Motor neuron (in vitro differentiated cells): ENCODE data around the gene FBXW2. TPM values are rescaled to one million over a fixed set of nuclear protein-coding genes. Genes with fewer than 3 reads are reported as not detected.

Experiments used
- ATAC-seq, 8 experiments: fragments of 200-7000 bp; cut with Tn5 transposase; replicated peaks in 6 of 8; 2 replicates each; pipeline ENCODE4 v1.8.0; 2021; ENCODE audit warnings: mild to moderate bottlenecking in 8 of 8, moderate library complexity in 8 of 8
- H3K27ac ChIP-seq, 2 donors: fragments of 250-450 bp; sonication (Bioruptor Pico); 2 replicates each; pipeline ENCODE4 v1.9.0; 2021; ENCODE audit warnings: antibody characterized with exemption in 2 of 2, mild to moderate bottlenecking in 2 of 2, moderate library complexity in 1 of 2
- H3K4me1 ChIP-seq, 2 donors: fragments of 250-450 bp; sonication (Bioruptor Pico); replicated peaks in 1 of 2; 2 replicates each; pipeline ENCODE4 v1.6.1; 2021; ENCODE audit warnings: antibody characterized with exemption in 2 of 2, mild to moderate bottlenecking in 2 of 2, moderate library complexity in 1 of 2
- H3K4me3 ChIP-seq, 5 donors: fragments of 250-450 bp; sonication (Bioruptor Pico); 2 replicates each; pipeline ENCODE4 v1.9.0; 2021; ENCODE audit warnings: antibody characterized with exemption in 5 of 5, mild to moderate bottlenecking in 5 of 5, moderate library complexity in 4 of 5
- WGBS, 10 experiments: fragments of 450-650 bp; shearing (Covaris generic); methylation state at CpG; one replicate each; pipeline ENCODE4 v1.0.0; 2022; 5-methylcytosine and 5-hydroxymethylcytosine counted together
- in situ Hi-C, 9 experiments: fragments of 400-800 bp; cut with MboI; loops; one replicate each; pipeline ENCODE4 v1.15.0; 2021; ENCODE audit warnings: low sequenced_read_pairs in 9 of 9, low pct_unique_long_range_greater_than_20kb in 2 of 9; ENCODE audit not compliant: unreplicated experiment in 9 of 9
- total RNA-seq, 8 experiments: library from RNA; unstranded; fragments of 300-600 nt; gene quantifications; 2 replicates each; pipeline versions ENCODE4 v1.2.3 to v1.2.4, GENCODE V29; 2022

FBXW2 gene
- total RNA-seq, 8 experiments from 2014 or later: 13.7 to 72.2 (median 25.4) TPM

DNA sequence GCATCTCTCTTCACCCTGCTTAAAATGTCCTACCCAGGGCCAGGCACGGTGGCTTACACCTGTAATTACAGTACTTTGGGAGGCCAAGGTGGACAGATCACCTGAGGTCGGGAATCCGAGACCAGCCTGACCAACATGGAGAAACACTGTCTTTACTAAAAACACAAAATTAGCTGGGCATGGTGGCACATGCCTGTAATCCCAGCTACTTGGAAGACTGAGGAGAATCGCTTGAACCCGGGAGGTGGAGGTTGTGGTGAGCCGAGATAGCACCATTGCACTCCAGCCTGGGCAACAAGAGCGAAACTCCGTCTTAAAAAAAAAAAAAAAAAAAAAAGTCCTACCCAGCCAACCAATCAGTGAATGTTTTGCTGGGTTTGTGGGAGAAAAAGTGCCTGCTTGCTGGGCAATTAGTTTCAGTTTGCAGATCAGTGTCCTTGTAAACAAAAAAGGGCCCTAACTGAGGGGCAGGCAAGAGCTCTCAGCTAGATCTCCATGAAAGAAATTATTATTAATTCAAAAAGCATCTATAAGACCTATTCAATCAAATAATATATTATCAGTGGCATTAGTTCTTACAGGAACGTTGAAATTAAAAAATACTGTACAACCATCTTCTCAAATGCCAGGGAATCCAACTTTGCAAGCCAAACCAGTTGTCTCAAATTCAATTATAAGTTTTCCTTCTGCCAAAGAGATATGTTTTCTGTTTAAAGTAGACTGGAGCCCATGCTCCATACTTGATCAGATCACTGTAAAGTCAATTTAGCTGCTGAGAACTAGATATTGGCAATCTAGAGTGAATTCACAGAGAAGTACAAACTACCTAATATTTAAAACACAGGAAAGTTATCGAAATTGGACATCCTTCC lies 82.9 kb downstream of the FBXW2 start:
- no peak for ATAC-seq
- 54 to 90% (median 62%) methylated on average over 2 to 8 of the region's 10 CpGs for WGBS, 10 experiments
- in situ Hi-C loops: no loop called here
- H3K4me3 ChIP-seq: peak overlapping the region in 2 of 5 donors; percentile 4 to 63
- H3K4me1 ChIP-seq: peaks cover 8 to 21% of the 10 kb centered on the region in 2 donors
- H3K27ac ChIP-seq: no peak overlapping the region

DNA sequence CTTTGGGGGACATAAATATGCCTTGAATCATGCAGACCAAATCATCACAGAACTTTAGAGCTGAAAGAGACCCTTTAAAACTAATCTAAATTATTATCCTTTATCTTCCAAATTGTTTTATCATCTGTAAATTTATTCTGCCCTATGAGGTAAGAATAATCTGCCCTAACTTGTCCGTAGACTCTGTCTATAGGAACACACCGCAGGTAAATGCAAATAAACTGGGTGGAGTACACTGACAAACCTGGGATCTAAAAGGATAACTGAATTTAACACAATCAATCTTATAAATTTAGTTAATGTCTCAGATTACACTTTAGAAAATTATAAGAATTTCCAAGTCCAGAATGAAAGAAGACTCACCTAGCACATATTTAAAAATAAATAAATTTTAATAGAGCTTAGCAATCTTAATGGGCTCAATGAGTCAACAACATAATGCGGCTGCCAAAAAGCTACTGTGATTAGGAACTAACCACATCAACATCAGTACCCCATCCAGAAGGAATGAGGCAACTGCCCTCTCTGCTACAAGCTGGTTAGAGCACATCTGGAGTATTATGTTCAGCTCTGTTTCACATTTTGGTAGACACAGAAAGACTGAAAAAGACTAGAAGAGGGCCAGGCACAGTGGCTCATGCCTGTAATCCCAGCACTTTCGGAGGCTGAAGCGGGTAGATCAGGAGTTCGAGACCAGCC lies 84.5 kb downstream of the FBXW2 start:
- H3K4me3 ChIP-seq: no peak overlapping the region
- ATAC-seq: no peak
- in situ Hi-C loops: no loop called here
- H3K27ac ChIP-seq: no peak overlapping the region
- H3K4me1 ChIP-seq: peaks cover 6 to 15% of the 10 kb centered on the region in 2 donors
- WGBS, 10 experiments: 68 to 100% (median 90%) methylated on average over 2 to 6 of the region's 6 CpGs; no CpG with 5 or more reads in 1 of the 10 experiments

DNA sequence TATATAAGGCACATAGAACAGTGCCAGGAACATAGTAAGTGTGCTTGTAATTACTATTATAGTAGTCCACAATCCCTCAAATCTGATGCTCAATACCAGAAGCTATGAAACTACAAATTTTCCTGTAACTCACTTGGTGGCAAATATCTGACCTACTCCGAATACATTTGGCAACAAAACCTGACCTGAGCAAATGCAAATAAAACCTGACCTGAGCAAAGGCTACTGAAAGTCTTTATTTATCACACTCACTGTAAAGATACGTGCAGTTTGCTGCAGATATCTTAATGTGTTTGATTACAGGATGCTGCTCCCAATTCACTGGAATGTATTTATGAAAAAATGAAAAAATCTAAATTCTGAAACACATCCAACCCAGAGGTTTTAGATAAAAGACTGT lies 86.0 kb downstream of the FBXW2 start:
- Histone ChIP-seq H3K4me1 (peaks cover 6 to 11% of the 10 kb centered on the region in 2 donors), H3K27ac (no peak overlapping the region), H3K4me3 (no peak overlapping the region)
- no peak for ATAC-seq
- in situ Hi-C loops: no loop called here
- 87 to 100% (median 100%) methylated on average over 1 to 2 of the region's 2 CpGs; no CpG with 5 or more reads in 1 of the 10 experiments for WGBS, 10 experiments

Other genes starting within 250 kb of the FBXW2 start
- 10 to 100 TPM; 14.1 to 60.0 (median 34.4) TPM for gene CDK5RAP2, start 213.2 kb downstream of the FBXW2 start, total RNA-seq
- gene MEGF9, start 78.9 kb downstream of the FBXW2 start, total RNA-seq: 10 to 100 TPM in 6 of 8 experiments, 1 to 10 TPM in 2; 6.5 to 40.0 (median 14.1) TPM
- 10 to 100 TPM; 14.8 to 50.8 (median 30.1) TPM for gene PSMD5, start 49.5 kb upstream of the FBXW2 start, total RNA-seq
- 10 to 100 TPM in 4 of 8 experiments, 1 to 10 TPM in 4; 5.2 to 44.0 (median 12.0) TPM for gene PHF19, start 83.8 kb upstream of the FBXW2 start, total RNA-seq
- gene TRAF1, start 133.4 kb upstream of the FBXW2 start, total RNA-seq: 1 to 10 TPM in 5 of 8 experiments, under 1 TPM in 3; 0.54 to 3.4 (median 1.6) TPM